Medulla oblongata (tissue), 1 donor: ENCODE results near the gene SMTNL2.

Source experiments
- DNase-seq: peaks from one replicate; pipeline ENCODE4 v3.0.0-alpha.2; 2015; ENCODE audit errors: extremely low spot score

The SMTNL2 gene

GRCh38 chr17:4584101-4584916, at the start of gene SMTNL2:
Gene SMTNL2, plus strand, starts transcription at chr17:4584529. Its CDS starts 77 bp downstream, at chr17:4584606.
- no peak for DNase-seq

- DNase-seq = no peak
Observed at GRCh38 chr17:4534928-4535666, 49.2 kb upstream of the SMTNL2 start.

GRCh38 chr17:4535667-4536258, 48.6 kb upstream of the SMTNL2 start:
- no peak for DNase-seq

GRCh38 chr17:4536259-4536741, 48.0 kb upstream of the SMTNL2 start:
- peak; percentile 54 for DNase-seq

GRCh38 chr17:4536742-4537411, 47.5 kb upstream of the SMTNL2 start:
- DNase-seq = peak; percentile 45

- peak; percentile 86 for DNase-seq
Observed at GRCh38 chr17:4537451-4538235, 46.7 kb upstream of the SMTNL2 start.

- no peak for DNase-seq
Observed at GRCh38 chr17:4538236-4539002, 45.9 kb upstream of the SMTNL2 start.

GRCh38 chr17:4539025-4539424, 45.3 kb upstream of the SMTNL2 start:
- DNase-seq = no peak

- DNase-seq = no peak
Observed at GRCh38 chr17:4539576-4540223, 44.6 kb upstream of the SMTNL2 start.

GRCh38 chr17:4540224-4540651, 44.1 kb upstream of the SMTNL2 start:
- no peak for DNase-seq

- DNase-seq = no peak
Observed at GRCh38 chr17:4540687-4541327, 43.5 kb upstream of the SMTNL2 start.

- peak; percentile 50 for DNase-seq
Observed at GRCh38 chr17:4541328-4542002, 42.9 kb upstream of the SMTNL2 start.

- no peak for DNase-seq
Observed at GRCh38 chr17:4542003-4542725, 42.2 kb upstream of the SMTNL2 start.

- DNase-seq = no peak
Observed at GRCh38 chr17:4542726-4543191, 41.6 kb upstream of the SMTNL2 start.

- no peak for DNase-seq
Observed at GRCh38 chr17:4543557-4544026, 40.7 kb upstream of the SMTNL2 start.

GRCh38 chr17:4544135-4544950, 40.0 kb upstream of the SMTNL2 start:
- no peak for DNase-seq

- no peak for DNase-seq
Observed at GRCh38 chr17:4544951-4545216, 39.4 kb upstream of the SMTNL2 start.
